ENCODE results near the gene ELP5.

The ELP5 gene

DNA sequence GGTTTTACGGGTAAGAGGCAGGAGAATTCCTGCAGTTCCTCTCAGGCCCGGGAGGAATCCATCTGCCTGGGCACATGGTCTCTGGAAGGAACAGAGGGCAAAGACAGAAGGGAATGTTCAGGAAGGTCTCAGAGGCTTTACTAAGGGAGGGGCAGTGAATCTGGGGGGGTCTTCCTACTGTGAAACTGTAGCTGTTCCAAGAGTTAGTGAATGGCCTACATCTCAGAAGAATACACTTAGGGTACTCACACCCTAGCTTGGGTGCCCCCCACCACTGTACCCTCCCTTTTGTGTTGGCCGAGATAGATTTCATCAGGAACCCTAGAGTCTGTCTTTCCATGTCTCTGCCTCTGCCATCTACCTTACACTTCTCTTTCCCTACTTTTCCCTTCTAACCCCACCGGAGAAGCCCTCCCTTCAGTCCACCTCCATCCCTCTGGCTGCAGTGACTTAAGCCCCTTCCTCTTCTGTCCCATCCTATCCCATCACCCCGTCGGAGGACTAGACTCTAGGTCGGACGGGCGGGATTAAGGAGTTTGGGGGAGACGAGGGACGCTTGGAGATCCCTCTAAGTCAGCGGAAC is 32.7 kb upstream of the ELP5 start:
- no peak for DNase-seq (ENCODE audit: low spot score)

DNA sequence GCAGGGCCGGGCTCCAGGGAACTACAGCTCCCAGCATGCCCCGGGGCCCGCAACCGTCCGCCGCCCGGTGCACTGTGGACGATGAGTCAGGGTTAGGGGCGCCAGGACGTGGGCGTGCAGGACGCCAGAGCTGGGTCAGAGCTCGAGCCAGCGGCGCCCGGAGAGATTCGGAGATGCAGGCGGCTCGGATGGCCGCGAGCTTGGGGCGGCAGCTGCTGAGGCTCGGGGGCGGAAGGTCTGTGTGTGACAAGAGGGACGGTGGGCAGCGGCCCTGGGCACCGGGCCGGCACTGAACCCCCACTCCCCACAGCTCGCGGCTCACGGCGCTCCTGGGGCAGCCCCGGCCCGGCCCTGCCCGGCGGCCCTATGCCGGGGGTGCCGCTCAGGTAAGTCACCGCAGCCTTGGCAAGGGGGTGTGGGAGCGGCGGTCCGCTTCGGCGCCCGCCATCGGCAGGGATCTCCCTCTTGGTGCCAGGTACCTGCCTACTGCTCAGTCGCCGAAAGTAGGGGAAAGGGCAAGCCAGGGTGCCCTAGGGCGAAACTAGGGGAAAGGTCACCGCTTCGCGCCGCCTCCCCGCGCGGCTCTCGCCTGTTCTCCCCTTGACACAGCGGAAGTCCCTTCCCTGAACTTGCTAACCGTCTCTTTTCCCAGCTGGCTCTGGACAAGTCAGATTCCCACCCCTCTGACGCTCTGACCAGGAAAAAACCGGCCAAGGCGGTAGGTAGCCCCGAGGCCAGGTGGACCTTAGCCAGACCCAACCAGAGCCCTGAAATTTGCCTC is 32.0 kb upstream of the ELP5 start, which contains the start of the genes ACADVL and DLG4:
Gene ACADVL, plus strand, starts transcription at position 127 of the 781 bp plus-strand sequence. Its CDS starts 47 bp downstream, at position 174.
Gene DLG4, minus strand, starts transcription at position 25 of the 781 bp plus-strand sequence.
- DNase-seq (ENCODE audit: low spot score), result peak; percentile 83

- no peak for DNase-seq (ENCODE audit: low spot score)
Observed at GRCh38 chr17:7220593-7221277, 31.3 kb upstream of the ELP5 start.

GRCh38 chr17:7221278-7222092 is 30.5 kb upstream of the ELP5 start:
- no peak for DNase-seq (ENCODE audit: low spot score)

- DNase-seq (ENCODE audit: low spot score), result no peak
Observed at GRCh38 chr17:7222093-7222971, 29.7 kb upstream of the ELP5 start.

DNA sequence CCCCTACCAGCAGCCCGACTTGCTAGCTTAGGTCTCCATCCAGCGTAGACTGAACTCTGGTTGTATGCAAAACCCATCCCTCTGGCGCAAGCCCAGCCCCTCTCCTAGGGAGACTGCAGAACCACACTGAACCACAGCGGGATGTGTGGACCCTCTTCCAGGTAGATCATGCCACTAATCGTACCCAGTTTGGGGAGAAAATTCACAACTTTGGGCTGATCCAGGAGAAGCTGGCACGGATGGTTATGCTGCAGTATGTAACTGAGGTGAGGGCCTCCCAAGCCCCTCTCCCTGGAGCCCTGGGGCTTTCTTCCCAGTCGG is 29.1 kb upstream of the ELP5 start:
- DNase-seq (ENCODE audit: low spot score), result no peak

DNA sequence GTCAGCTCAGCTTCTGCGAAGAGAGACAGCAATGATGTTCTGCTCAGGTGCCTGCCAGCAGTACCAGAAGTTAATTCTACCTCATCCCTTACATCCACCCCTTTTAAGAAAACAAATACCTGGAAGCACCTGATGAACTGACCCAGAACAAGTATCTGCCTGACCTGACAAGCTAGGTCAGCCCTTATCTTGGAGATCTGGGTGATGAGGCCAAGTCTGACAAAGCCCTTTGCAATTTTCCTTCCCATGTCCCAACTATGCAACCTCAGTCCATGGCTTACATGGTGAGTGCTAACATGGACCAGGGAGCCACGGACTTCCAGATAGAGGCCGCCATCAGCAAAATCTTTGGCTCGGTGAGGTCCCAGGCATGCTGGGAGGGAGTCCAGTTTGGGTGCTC is 28.6 kb upstream of the ELP5 start:
- no peak for DNase-seq (ENCODE audit: low spot score)

GRCh38 chr17:7224110-7224509 is 27.9 kb upstream of the ELP5 start:
- DNase-seq (ENCODE audit: low spot score), result no peak

DNA sequence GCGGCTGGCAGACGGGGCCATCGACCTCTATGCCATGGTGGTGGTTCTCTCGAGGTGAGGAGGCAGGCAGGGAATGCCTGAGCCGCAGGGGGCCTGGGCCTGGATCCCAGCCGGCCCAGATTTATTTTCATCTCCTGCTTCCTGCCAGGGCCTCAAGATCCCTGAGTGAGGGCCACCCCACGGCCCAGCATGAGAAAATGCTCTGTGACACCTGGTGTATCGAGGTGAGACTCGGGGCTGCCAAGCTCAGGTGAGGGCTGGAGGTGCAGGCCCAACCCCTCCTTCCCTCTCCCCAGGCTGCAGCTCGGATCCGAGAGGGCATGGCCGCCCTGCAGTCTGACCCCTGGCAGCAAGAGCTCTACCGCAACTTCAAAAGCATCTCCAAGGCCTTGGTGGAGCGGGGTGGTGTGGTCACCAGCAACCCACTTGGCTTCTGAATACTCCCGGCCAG is 27.3 kb upstream of the ELP5 start:
- no peak for DNase-seq (ENCODE audit: low spot score)

DNA sequence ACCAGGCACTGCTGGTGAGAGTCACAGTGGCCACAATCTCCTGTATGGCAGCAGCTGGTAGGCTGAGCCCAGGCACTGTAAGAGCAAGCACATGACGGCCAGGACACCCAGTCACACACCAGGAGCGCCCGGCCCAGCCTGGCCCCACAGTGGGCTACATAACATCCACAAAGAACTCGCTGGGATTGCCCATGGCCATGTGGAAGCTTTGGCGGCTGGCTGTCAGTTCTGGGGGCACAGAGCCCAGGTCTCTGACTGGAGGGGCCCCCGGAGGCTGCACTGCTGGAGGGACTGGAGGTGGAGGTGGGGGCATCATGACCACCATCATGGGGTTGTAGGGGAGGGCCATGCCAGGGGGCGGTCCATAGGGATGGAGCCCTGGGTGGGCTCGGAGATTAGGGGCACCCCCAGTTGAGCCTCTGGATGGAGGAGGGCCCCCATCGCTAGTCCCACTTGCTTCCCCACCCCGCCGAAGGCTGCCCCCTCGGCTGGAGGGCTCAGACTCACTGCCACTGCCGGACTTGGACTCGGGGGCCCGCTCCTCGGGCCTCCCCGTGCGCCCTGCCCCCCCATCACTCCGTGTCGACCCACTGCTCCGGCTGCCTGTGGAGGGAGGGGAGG is 26.2 kb upstream of the ELP5 start:
- no peak for DNase-seq (ENCODE audit: low spot score)

DNA sequence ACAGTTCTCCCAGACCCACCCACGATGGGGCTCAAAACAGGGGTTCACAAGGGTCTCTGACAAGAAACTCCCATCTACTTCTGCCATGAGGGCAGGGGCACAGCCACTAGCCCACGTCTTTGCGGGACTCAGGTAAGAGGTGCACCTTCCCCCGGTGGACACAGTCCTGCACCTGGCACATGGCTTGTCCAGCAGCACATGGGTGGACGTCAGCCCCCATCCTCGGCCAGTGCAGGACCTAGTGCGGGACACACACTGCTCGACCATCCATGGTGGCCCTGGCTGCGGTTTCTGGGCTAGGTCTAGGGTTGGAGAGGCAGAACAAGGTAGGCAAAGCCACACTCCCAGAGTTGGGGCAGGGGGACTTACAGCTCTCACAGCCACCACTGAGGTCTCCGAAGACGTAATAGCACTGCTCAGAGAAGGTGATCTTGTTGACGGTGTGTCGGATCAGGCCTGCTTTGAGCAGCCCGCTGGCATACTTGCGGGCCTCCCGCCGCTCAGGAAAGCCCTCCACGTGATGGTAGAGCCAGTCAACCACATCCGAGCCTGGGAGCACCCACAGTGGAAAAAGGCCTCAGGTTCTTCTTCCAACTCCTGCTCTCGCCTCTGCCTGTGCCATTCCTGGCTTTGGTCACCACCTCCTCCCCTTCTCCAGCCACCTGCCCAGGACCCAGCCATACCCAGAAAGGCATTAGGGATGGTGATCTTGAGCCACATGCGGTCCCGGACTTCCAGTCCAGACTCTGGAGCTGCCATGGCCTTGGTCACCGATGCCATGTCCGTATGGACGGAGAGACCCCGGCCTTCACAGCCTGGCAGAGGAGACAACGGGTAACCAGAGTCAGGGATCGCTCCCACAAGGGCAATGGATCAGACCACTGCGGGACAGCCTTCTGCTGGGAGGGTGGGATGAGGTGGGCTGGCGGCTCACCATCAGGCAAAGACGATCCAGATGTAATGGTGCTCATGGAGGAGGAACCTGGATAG is 25.0 kb upstream of the ELP5 start:
- no peak for DNase-seq (ENCODE audit: low spot score)

DNA sequence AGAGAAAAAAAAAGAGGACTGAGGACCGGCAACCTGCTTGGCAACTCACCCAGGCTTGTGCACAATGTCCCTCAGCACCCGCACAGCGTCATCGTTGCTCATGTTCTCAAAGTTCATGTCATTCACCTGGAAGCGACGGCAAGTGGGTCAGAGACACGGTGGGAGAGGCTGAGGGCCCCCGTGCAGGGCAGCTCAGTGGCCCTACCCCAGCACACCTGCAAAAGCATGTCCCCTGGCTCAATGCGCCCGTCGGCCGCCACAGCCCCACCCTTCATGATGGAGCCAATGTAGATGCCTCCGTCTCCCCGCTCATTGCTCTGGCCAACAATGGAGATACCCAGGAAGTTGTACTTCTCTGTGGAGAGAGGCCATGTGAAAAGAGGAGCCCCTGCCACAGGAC is 23.1 kb upstream of the ELP5 start:
- DNase-seq (ENCODE audit: low spot score), result no peak

GRCh38 chr17:7229504-7229903 is 22.5 kb upstream of the ELP5 start:
- no peak for DNase-seq (ENCODE audit: low spot score)

DNA sequence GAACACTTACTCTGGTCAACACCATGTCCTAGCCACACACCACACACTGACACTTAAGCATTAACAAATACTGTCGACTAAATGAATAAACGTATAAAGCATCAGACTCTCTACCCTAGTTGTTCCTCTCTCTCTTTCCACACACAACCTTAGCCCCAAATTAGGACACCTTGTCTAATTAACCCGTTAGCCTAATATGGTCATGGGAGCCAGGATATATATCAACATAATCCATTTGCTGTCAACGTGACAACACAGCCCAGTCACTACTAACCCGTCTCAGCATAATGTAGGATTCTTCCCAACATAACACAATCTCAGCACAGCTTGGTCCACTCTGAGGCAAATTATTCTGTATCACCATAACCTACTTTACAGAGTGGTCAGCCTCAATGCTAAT is 19.9 kb upstream of the ELP5 start:
- DNase-seq (ENCODE audit: low spot score), result no peak

DNA sequence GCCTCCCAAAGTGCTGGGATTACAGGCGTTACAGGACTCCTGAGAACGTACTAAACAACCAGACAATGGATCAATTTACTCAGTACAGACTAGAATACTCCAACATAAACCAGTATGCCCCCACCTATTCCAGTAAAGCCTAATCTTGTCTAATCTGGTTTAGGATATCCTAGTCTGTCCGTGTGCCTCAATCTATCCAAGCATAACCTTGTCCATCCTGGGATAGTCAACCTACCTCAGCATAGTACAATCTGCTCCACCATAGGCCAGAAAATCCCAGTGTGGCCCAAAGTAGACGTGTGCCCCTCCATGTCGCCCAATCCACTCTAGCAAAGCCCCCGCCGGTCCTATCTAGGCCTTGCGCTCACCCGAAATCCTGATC is 18.3 kb upstream of the ELP5 start:
- no peak for DNase-seq (ENCODE audit: low spot score)

DNA sequence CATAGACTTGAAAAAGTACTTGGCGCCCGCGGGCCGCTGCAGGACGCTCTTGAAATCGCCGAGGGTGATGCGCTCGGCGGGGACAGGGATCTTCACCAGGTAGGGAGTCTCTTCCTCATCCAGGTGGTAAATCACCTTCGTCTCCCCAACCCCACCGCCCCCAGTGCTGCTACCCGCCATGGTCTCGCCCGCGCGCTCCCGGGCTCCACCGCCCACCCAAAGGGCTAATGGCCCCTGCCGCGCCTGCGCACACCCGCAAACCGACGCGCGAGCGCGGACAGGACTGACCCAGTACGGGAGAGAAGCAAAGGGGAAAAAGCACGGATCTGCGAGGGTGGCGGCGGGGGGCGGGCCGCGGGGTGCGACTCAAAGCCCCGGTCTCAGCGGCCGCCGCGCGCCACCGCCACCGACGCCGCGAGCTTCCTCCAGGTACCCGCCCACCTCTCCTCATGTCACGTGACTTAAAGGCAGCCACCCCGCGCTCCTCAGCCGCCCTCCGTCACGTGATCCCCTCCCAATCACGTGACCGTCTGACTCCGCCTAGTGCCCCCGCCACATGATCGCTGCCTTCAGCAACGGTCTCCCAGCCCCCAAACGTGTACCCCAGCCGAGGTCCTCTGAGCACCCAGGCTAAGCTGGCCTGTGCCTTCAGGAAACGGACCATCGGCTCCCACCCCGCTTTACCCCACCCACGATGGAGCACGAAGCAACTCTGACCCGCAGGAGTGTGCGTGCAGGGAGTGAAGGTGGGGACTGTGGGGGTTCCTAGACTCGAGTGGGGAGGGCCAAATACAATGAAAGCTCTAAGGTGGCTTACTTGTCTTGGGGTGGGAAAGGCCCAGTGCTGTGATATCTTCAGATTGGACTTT is 17.7 kb upstream of the ELP5 start, which contains the start of gene DVL2:
Gene DVL2, minus strand, starts transcription at position 435 of the 869 bp plus-strand sequence. Its CDS starts 255 bp downstream, at position 180.
- DNase-seq (ENCODE audit: low spot score), result peak; percentile 95

- no peak for DNase-seq (ENCODE audit: low spot score)
Observed at GRCh38 chr17:7235693-7236665, 16.0 kb upstream of the ELP5 start.
